Spleen (tissue), 7 donors: Measurements from ENCODE around the gene PODXL.

ENCODE experiments used
- CTCF ChIP-seq, 11 experiments: fragments of 200-600 bp in 7 of 11; fragments of 450-650 bp in 4 of 11; sonication (generic) in 4 of 11; IDR thresholded peaks in 8 of 11; conservative IDR thresholded peaks in 3 of 11; 1 replicate in 7 of 11; 2 replicates in 4 of 11; pipeline versions ENCODE4 v1.4.0 to v1.8.0; 2016 to 2021; ENCODE audit warnings: antibody characterized with exemption in 11 of 11, inconsistent platforms in 4 of 11, mild to moderate bottlenecking in 1 of 11
- POLR2A ChIP-seq, 3 donors: fragments of 450-650 bp; IDR thresholded peaks; one replicate each; pipeline ENCODE4 v1.5.1; 2017; ENCODE audit warnings: antibody characterized with exemption in 3 of 3, mild to moderate bottlenecking in 1 of 3
- POLR2AphosphoS5 ChIP-seq, 3 donors: sonication (generic); formaldehyde crosslinking; IDR thresholded peaks; one replicate each; pipeline ENCODE4 v1.5.1; 2017; ENCODE audit warnings: antibody characterized with exemption in 3 of 3
- donor health status: DM: no; HTN: no; CAD: no; lungs with moderate emphysema.
- donor health status: DM: no; HTN: no; CAD: no.
- donor health status: DM: no; HTN: no; CAD: no.

GRCh38 chr7:131529617-131530016 is 26.8 kb downstream of the PODXL start:
- TF ChIP-seq POLR2A (IDR thresholded peaks at IDR 0.05) (no peak), CTCF (IDR thresholded peaks at IDR 0.05 in 8 of 11, conservative IDR thresholded peaks at IDR 0.05 in 3 of 11) (no peak), POLR2AphosphoS5 (IDR thresholded peaks at IDR 0.05) (no peak)
